PFSK-1 (cell line): Measurements from ENCODE around the gene COL25A1.

ENCODE experiments used
- FOXP2 ChIP-seq: optimal IDR thresholded peaks from 2 replicates; pipeline ENCODE3; 2011; ENCODE audit warnings: borderline replicate concordance, control low read depth, inconsistent platforms; ENCODE audit not compliant: insufficient read depth; ENCODE audit errors: extremely low read length, extremely low read depth
- POLR2AphosphoS5 ChIP-seq: IDR thresholded peaks from 2 replicates; pipeline ENCODE4 v1.6.1; 2012; ENCODE audit warnings: low read depth, mild to moderate bottlenecking, control low read depth, low read length, moderate library complexity
- SIN3A ChIP-seq: IDR thresholded peaks from 2 replicates; pipeline ENCODE4 v1.6.1; 2012; ENCODE audit warnings: mild to moderate bottlenecking, low read length, moderate library complexity, borderline replicate concordance; ENCODE audit not compliant: insufficient read depth
- TAF1 ChIP-seq: IDR thresholded peaks from 2 replicates; pipeline ENCODE4 v1.6.1; 2012; ENCODE audit warnings: low read length, control low read depth, borderline replicate concordance; ENCODE audit not compliant: insufficient read depth
- TF ChIP-seq, protein P1 (sequence below), 2 experiments: IDR thresholded peaks; 2 replicates each; pipeline versions ENCODE4 v1.6.1 to v1.8.0; 2011 to 2012; ENCODE audit warnings: low read depth in 2 of 2, low read length in 2 of 2, control low read depth in 1 of 2, inconsistent platforms in 1 of 2, mild to moderate bottlenecking in 1 of 2, moderate library complexity in 1 of 2; ENCODE audit not compliant: insufficient read depth in 1 of 2

Gene COL25A1

DNA sequence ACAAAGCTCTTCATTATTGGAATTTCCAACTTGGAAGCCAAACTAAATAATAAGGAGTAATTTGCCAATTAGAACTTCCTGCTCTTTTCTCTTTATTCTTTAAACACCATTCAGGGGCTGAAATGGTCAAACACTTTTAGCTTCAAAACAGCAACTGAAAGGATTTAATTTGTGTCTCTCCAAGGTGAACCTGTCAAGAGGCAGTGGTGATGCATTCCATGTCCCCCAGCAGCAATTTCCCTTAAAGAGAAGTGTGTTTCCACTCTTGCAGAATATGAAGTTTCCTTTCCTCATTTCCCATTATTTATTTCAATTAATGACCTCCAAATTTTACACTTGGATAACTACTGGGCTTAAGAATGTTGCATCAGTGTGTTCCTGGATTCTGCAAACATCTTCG lies 156.0 kb downstream of the COL25A1 start:
- no peak for TF ChIP-seq SIN3A
- no peak for TF ChIP-seq POLR2AphosphoS5
- TF ChIP-seq TAF1 = no peak
- TF ChIP-seq, protein P1, sequence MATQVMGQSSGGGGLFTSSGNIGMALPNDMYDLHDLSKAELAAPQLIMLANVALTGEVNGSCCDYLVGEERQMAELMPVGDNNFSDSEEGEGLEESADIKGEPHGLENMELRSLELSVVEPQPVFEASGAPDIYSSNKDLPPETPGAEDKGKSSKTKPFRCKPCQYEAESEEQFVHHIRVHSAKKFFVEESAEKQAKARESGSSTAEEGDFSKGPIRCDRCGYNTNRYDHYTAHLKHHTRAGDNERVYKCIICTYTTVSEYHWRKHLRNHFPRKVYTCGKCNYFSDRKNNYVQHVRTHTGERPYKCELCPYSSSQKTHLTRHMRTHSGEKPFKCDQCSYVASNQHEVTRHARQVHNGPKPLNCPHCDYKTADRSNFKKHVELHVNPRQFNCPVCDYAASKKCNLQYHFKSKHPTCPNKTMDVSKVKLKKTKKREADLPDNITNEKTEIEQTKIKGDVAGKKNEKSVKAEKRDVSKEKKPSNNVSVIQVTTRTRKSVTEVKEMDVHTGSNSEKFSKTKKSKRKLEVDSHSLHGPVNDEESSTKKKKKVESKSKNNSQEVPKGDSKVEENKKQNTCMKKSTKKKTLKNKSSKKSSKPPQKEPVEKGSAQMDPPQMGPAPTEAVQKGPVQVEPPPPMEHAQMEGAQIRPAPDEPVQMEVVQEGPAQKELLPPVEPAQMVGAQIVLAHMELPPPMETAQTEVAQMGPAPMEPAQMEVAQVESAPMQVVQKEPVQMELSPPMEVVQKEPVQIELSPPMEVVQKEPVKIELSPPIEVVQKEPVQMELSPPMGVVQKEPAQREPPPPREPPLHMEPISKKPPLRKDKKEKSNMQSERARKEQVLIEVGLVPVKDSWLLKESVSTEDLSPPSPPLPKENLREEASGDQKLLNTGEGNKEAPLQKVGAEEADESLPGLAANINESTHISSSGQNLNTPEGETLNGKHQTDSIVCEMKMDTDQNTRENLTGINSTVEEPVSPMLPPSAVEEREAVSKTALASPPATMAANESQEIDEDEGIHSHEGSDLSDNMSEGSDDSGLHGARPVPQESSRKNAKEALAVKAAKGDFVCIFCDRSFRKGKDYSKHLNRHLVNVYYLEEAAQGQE (IDR thresholded peaks at IDR 0.05; ENCODE audit: insufficient read depth in 1 of 2, low read depth in 2 of 2, low read length in 2 of 2) = no peak
- no peak for TF ChIP-seq FOXP2

GRCh38 chr4:109134921-109135320 lies 167.5 kb downstream of the COL25A1 start:
- TF ChIP-seq SIN3A (no peak), POLR2AphosphoS5 (no peak), FOXP2 (no peak), TAF1 (no peak)
- TF ChIP-seq, protein P1 (IDR thresholded peaks at IDR 0.05; ENCODE audit: insufficient read depth in 1 of 2, low read depth in 2 of 2, low read length in 2 of 2) = no peak

- TF ChIP-seq, protein P1 (IDR thresholded peaks at IDR 0.05; ENCODE audit: insufficient read depth in 1 of 2, low read depth in 2 of 2, low read length in 2 of 2) = no peak
- TF ChIP-seq TAF1 (no peak), SIN3A (no peak), FOXP2 (no peak), POLR2AphosphoS5 (no peak)
Observed at GRCh38 chr4:109134268-109134667, 168.2 kb downstream of the COL25A1 start.

GRCh38 chr4:109131559-109131958 lies 170.9 kb downstream of the COL25A1 start:
- TF ChIP-seq FOXP2 (no peak), TAF1 (no peak), SIN3A (no peak)
- TF ChIP-seq, protein P1 (IDR thresholded peaks at IDR 0.05; ENCODE audit: insufficient read depth in 1 of 2, low read depth in 2 of 2, low read length in 2 of 2) = no peak

- TF ChIP-seq POLR2AphosphoS5 (no peak), TAF1 (no peak), FOXP2 (no peak), SIN3A (no peak)
- TF ChIP-seq, protein P1 (IDR thresholded peaks at IDR 0.05; ENCODE audit: insufficient read depth in 1 of 2, low read depth in 2 of 2, low read length in 2 of 2) = no peak
Observed at GRCh38 chr4:109128589-109128988, 173.9 kb downstream of the COL25A1 start.
